Spleen (tissue), 11 donors: ENCODE measurements around the gene CRYGB. TPM values are rescaled to one million over a fixed set of nuclear protein-coding genes. Genes with fewer than 3 reads are reported as not detected.

ENCODE experiments used
- DNase-seq: peaks from one replicate; pipeline ENCODE4 v3.0.0-alpha.2; 2020
- H3K27ac ChIP-seq, 8 donors: fragments of 200-600 bp; sonication (generic) in 7 of 8; 1 replicate in 4 of 8; 2 replicates in 4 of 8; pipeline versions ENCODE4 v1.5.0 to v1.8.0; 2016 to 2021; ENCODE audit warnings: inconsistent platforms in 4 of 8, mild to moderate bottlenecking in 4 of 8, moderate library complexity in 1 of 8
- H3K27me3 ChIP-seq, 7 donors: fragments of 200-600 bp; sonication (generic) in 6 of 7; replicated peaks in 1 of 7; 1 replicate in 4 of 7; 2 replicates in 3 of 7; pipeline versions ENCODE4 v1.5.0 to v1.8.0; 2016 to 2021; ENCODE audit warnings: inconsistent platforms in 3 of 7, mild to moderate bottlenecking in 1 of 7
- H3K36me3 ChIP-seq, 6 donors: fragments of 200-600 bp; sonication (generic) in 5 of 6; 1 replicate in 4 of 6; 2 replicates in 2 of 6; pipeline versions ENCODE4 v1.5.0 to v1.8.0; 2016 to 2021; ENCODE audit warnings: inconsistent platforms in 2 of 6
- H3K4me1 ChIP-seq, 6 donors: fragments of 200-600 bp; sonication (generic) in 5 of 6; 1 replicate in 3 of 6; 2 replicates in 3 of 6; pipeline versions ENCODE4 v1.5.0 to v1.8.0; 2016 to 2021; ENCODE audit warnings: inconsistent platforms in 3 of 6
- H3K4me3 ChIP-seq, 8 donors: fragments of 200-600 bp; sonication (generic) in 7 of 8; 1 replicate in 4 of 8; 2 replicates in 4 of 8; pipeline versions ENCODE4 v1.5.0 to v1.8.0; 2016 to 2021; ENCODE audit warnings: inconsistent platforms in 4 of 8, mild to moderate bottlenecking in 4 of 8, moderate library complexity in 2 of 8
- H3K9me3 ChIP-seq, 8 donors: fragments of 200-600 bp; sonication (generic) in 7 of 8; 1 replicate in 4 of 8; 2 replicates in 4 of 8; pipeline versions ENCODE4 v1.5.0 to v1.8.0; 2016 to 2021; ENCODE audit warnings: inconsistent platforms in 4 of 8
- CTCF ChIP-seq, 11 experiments: fragments of 200-600 bp in 7 of 11; fragments of 450-650 bp in 4 of 11; sonication (generic) in 4 of 11; IDR thresholded peaks in 8 of 11; conservative IDR thresholded peaks in 3 of 11; 1 replicate in 7 of 11; 2 replicates in 4 of 11; pipeline versions ENCODE4 v1.4.0 to v1.8.0; 2016 to 2021; ENCODE audit warnings: antibody characterized with exemption in 11 of 11, inconsistent platforms in 4 of 11, mild to moderate bottlenecking in 1 of 11
- POLR2A ChIP-seq, 3 donors: fragments of 450-650 bp; IDR thresholded peaks; one replicate each; pipeline ENCODE4 v1.5.1; 2017; ENCODE audit warnings: antibody characterized with exemption in 3 of 3, mild to moderate bottlenecking in 1 of 3
- POLR2AphosphoS5 ChIP-seq, 3 donors: sonication (generic); formaldehyde crosslinking; IDR thresholded peaks; one replicate each; pipeline ENCODE4 v1.5.1; 2017; ENCODE audit warnings: antibody characterized with exemption in 3 of 3
- WGBS, 5 donors: extraction: QIAGEN DNeasy Blood & Tissue Kit in 3 of 5; methylation state at CpG; one replicate each; pipeline versions ENCODE4 v1.1.5 to v1.1.7; 2013 to 2018; 5-methylcytosine and 5-hydroxymethylcytosine counted together
- intact Hi-C: fragments of 100-400 bp; cut with DNase I; formaldehyde crosslinking; loops from one replicate; pipeline ENCODE4 v1.15.0; 2023; ENCODE audit warnings: low total_unique reads
- polyA plus RNA-seq, 3 donors: library from polyadenylated mRNA; stranded (reverse); fragments of 200-250 nt; gene quantifications; one replicate each; pipeline ENCODE4 v1.2.1, GENCODE V29; 2013
- total RNA-seq, 7 donors: library from RNA; depleted of rRNA in 3 of 7; stranded (reverse); fragments of >200 nt in 3 of 7; fragmentation: NEBNext Ultra II Directional in 4 of 7; extraction: Animal tissue kit (Norgen Biotek cat#: 25700) in 4 of 7; gene quantifications; one replicate each; pipeline versions ENCODE4 v1.1.0 to v1.2.1, GENCODE V29; 2016 to 2021
- donor health status: healthy with polysubstance abuse.
- donor health status: DM: no; HTN: no; CAD: no; lungs with moderate emphysema.
- donor health status: DM: no; HTN: no; CAD: no.
- donor health status: Bipolar disorder and iron deficiency.
- donor health status: healthy.
- donor health status: DM: no; HTN: no; CAD: no.
- donor health status: DM: yes; HTN: yes; CAD: no.

Gene CRYGB
- total and polyA plus RNA-seq, 10 donors: not detected

DNA sequence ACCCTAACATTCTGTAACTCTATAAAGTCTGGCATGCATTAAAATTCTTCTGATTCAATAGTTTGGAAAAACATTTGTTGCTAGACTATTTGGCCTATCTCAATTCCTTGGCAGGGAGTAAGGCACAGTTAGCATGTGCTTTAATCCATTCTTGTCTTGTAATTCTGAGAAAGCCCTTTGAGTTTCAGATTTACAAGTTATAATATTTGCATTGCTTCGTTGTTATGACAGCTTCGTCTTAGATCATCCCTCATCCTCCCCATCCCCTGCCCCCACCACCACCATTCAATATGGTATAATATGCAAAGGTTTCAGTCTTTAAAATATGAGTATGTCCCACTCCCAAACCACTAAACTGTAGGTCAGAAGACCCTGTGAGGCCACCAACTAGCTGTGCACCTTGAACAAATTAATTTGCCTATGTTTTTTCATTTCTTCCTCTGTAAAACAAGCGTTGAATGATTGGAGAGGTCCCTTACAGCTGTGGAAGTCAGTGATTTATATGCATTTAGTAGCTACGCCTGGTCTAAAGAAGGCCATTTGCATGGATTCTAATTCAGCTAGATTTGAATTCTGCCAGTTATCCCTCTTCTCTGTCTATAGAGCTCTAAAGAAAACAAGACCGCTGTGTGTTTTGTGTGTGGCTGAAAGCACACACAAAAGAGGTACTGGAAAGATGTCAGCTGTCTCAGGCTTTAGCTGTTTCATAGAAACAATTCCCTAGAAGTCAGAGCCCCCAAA is 43.3 kb upstream of the CRYGB start:
- Histone ChIP-seq H3K4me1 (peaks cover 0 to 2% (median 0%) of the 10 kb centered on the region in 6 donors), H3K27me3 (peaks cover 0 to 12% (median 0%) of the 10 kb centered on the region in 7 donors), H3K27ac (no peak overlapping the region), H3K9me3 (no peaks in the 10 kb centered on the region), H3K4me3 (no peak overlapping the region), H3K36me3 (no peaks in the 10 kb centered on the region)
- TF ChIP-seq CTCF (IDR thresholded peaks at IDR 0.05 in 8 of 11, conservative IDR thresholded peaks at IDR 0.05 in 3 of 11): no peak
- no peak for TF ChIP-seq POLR2AphosphoS5 (IDR thresholded peaks at IDR 0.05)
- intact Hi-C loops: no loop called here
- no peak for DNase-seq
- WGBS, 5 donors: 76 to 92% (median 84%) methylated on average over 5 of the region's 5 CpGs

DNA sequence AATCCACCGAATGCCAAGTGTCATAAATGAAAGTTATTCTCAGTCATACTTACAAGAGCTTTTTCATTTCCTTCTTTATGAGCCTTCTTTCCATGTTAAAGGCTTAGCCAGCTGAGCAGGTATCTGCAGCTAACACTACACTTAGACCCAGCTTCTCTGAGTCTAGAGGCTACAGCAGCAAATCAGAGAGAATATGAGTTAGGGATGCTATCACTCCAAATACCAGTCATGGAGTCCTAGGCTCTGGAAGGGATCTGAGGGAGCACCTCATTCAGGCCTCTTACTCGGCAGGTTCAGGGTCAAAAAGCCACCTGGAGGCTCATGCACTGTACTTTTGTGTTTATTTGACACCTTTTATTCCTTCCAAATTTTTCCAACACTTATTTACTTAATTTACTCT is 40.9 kb upstream of the CRYGB start:
- intact Hi-C loops: no loop called here
- Histone ChIP-seq H3K36me3 (no peaks in the 10 kb centered on the region), H3K9me3 (no peaks in the 10 kb centered on the region), H3K4me1 (peaks cover 0 to 9% (median 0%) of the 10 kb centered on the region in 6 donors), H3K27ac (no peak overlapping the region), H3K27me3 (peaks cover 0 to 19% (median 0%) of the 10 kb centered on the region in 7 donors), H3K4me3 (no peak overlapping the region)
- DNase-seq: no peak
- WGBS, 5 donors: 72 to 89% (median 83%) methylated on average over 2 of the region's 2 CpGs
- TF ChIP-seq POLR2AphosphoS5 (IDR thresholded peaks at IDR 0.05): no peak
- TF ChIP-seq POLR2A (IDR thresholded peaks at IDR 0.05): no peak
- TF ChIP-seq CTCF (IDR thresholded peaks at IDR 0.05 in 8 of 11, conservative IDR thresholded peaks at IDR 0.05 in 3 of 11): no peak

DNA sequence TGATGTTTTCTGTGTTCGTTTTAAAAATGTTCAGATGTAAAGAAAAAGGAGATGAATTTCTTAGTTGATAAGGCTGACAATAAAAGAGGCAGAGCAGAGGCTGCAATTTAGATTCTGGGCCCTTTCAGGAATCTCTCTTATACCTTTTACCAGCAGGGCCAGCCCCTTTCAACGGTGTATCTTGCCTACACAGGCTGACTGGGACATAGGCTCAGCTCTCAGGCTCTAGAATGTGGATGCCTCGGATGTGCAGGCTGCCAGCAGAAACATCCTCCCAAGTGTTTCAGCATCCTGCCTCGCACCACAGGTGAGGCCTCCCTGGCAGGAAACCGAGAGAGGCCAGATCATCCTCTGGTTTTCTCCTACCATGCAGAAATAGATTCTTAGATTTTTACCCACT is 40.5 kb upstream of the CRYGB start:
- Histone ChIP-seq H3K36me3 (no peaks in the 10 kb centered on the region), H3K9me3 (no peaks in the 10 kb centered on the region), H3K27me3 (peaks cover 0 to 19% (median 0%) of the 10 kb centered on the region in 7 donors), H3K27ac (no peak overlapping the region), H3K4me1 (peaks cover 0 to 9% (median 0%) of the 10 kb centered on the region in 6 donors), H3K4me3 (no peak overlapping the region)
- intact Hi-C loops: no loop called here
- TF ChIP-seq POLR2AphosphoS5 (IDR thresholded peaks at IDR 0.05) (no peak), POLR2A (IDR thresholded peaks at IDR 0.05) (no peak), CTCF (IDR thresholded peaks at IDR 0.05 in 8 of 11, conservative IDR thresholded peaks at IDR 0.05 in 3 of 11) (no peak)
- no peak for DNase-seq
- WGBS, 5 donors: 44 to 68% (median 57%) methylated on average over 5 of the region's 5 CpGs

GRCh38 chr2:208183972-208184705 is 38.2 kb upstream of the CRYGB start:
- DNase-seq: no peak
- no peak for TF ChIP-seq POLR2A (IDR thresholded peaks at IDR 0.05)
- no peak for TF ChIP-seq POLR2AphosphoS5 (IDR thresholded peaks at IDR 0.05)
- TF ChIP-seq CTCF (IDR thresholded peaks at IDR 0.05 in 8 of 11, conservative IDR thresholded peaks at IDR 0.05 in 3 of 11): no peak
- Histone ChIP-seq H3K4me1 (peaks cover 0 to 9% (median 0%) of the 10 kb centered on the region in 6 donors), H3K9me3 (no peaks in the 10 kb centered on the region), H3K36me3 (no peaks in the 10 kb centered on the region), H3K27me3 (peaks cover 0 to 19% (median 0%) of the 10 kb centered on the region in 7 donors), H3K4me3 (peak overlapping the region in 1 of 8 donors; percentile 18), H3K27ac (no peak overlapping the region)
- intact Hi-C loops: no loop called here
- 31 to 52% (median 45%) methylated on average over 12 of the region's 12 CpGs for WGBS, 5 donors
